Measurements from ENCODE around the gene GLDN.

GRCh38 chr15:51444112-51444511 lies 102.7 kb downstream of the GLDN start:
- TF ChIP-seq CTCF (conservative IDR thresholded peaks at IDR 0.05) (no peak), ZFX (IDR thresholded peaks at IDR 0.05) (no peak)
